Natural killer cell treated with Interleukin-12 subunit alpha and Interleukin-12 subunit beta and Interleukin-15 and Interleukin-18, amount 100 ng/mL, for 72 hours (primary cell): ENCODE data around the gene CHM. TPM values are rescaled to one million over a fixed set of nuclear protein-coding genes. Genes with fewer than 3 reads are reported as not detected.

ENCODE experiments used
- ATAC-seq, 2 donors: fragments of 150-1000 bp; cut with Tn5 transposase in 1 of 2; sonication (Bioruptor Pico), chemical (Tn5 transposase) in 1 of 2; 2 replicates each; pipeline ENCODE4 v1.10.0; 2021
- DNase-seq: peaks from one replicate; pipeline ENCODE4 v3.0.0; 2022; ENCODE audit warnings: low spot score
- H3K27ac Mint-ChIP-seq, 2 donors: 1 replicate in 1 of 2; 2 replicates in 1 of 2; pipeline ENCODE4 v1.8.0; 2022; ENCODE audit warnings: mixed read lengths in 2 of 2, mild to moderate bottlenecking in 1 of 2, moderate library complexity in 1 of 2
- H3K27me3 Mint-ChIP-seq, 2 donors: 1 replicate in 1 of 2; 2 replicates in 1 of 2; pipeline ENCODE4 v1.8.0; 2022; ENCODE audit warnings: mixed read lengths in 2 of 2
- H3K36me3 Mint-ChIP-seq: one replicate; pipeline ENCODE4 v1.8.0; 2022; ENCODE audit warnings: mixed read lengths
- H3K4me1 Mint-ChIP-seq, 2 donors: 1 replicate in 1 of 2; 2 replicates in 1 of 2; pipeline ENCODE4 v1.8.0; 2022; ENCODE audit warnings: low read depth in 2 of 2, mixed read lengths in 2 of 2, mild to moderate bottlenecking in 1 of 2
- H3K4me3 Mint-ChIP-seq: one replicate; pipeline ENCODE4 v1.8.0; 2022; ENCODE audit warnings: mixed read lengths
- H3K9me3 Mint-ChIP-seq: 2 replicates; pipeline ENCODE4 v1.8.0; 2022; ENCODE audit warnings: mixed read lengths
- total RNA-seq, 2 donors: library from RNA; stranded (reverse); gene quantifications; one replicate each; pipeline ENCODE4 v1.2.3, GENCODE V29; 2022

The CHM gene
- 10 to 100 TPM; 12.7 to 26.0 TPM for total RNA-seq

GRCh38 chrX:86047174-86047935, at the start of gene CHM:
TSS of gene CHM (minus strand) at chrX:86047558. CDS start at chrX:86047532, 26 bp downstream.
- Mint-ChIP-seq H3K27me3 (peaks cover 8 to 13% of the 10 kb centered on the region in 2 donors), H3K4me1 (peaks cover 11 to 15% of the 10 kb centered on the region in 2 donors), H3K36me3 (no peaks in the 10 kb centered on the region), H3K9me3 (no peaks in the 10 kb centered on the region), H3K4me3 (no peak within 1 kb of the TSS), H3K27ac (no peak within 1 kb of the TSS)
- DNase-seq (peak; percentile 67), ATAC-seq (peak; percentile 95 to 97)

- no peaks in the 10 kb centered on the region for H3K36me3 Mint-ChIP-seq
- H3K27me3 Mint-ChIP-seq, result peaks cover 5 to 10% of the 10 kb centered on the region in 2 donors
- no peak for ATAC-seq
- no peaks in the 10 kb centered on the region for H3K4me1 Mint-ChIP-seq
- no peak for DNase-seq
- no peak overlapping the region for H3K27ac Mint-ChIP-seq
- no peaks in the 10 kb centered on the region for H3K9me3 Mint-ChIP-seq
- H3K4me3 Mint-ChIP-seq, result no peak overlapping the region
These were observed 31.3 kb upstream of the CHM start for GRCh38 chrX:86078650-86079049.

GRCh38 chrX:86066998-86067397, 19.6 kb upstream of the CHM start:
- Mint-ChIP-seq H3K9me3 (no peaks in the 10 kb centered on the region), H3K27me3 (peaks cover 8 to 23% of the 10 kb centered on the region in 2 donors), H3K4me1 (no peaks in the 10 kb centered on the region), H3K27ac (no peak overlapping the region), H3K4me3 (no peak overlapping the region), H3K36me3 (no peaks in the 10 kb centered on the region)
- ATAC-seq, result no peak
- no peak for DNase-seq

GRCh38 chrX:86061407-86061806, 14.0 kb upstream of the CHM start:
- Mint-ChIP-seq H3K9me3 (no peaks in the 10 kb centered on the region), H3K4me3 (no peak overlapping the region), H3K36me3 (peaks cover 4% of the 10 kb centered on the region), H3K27ac (no peak overlapping the region), H3K27me3 (peaks cover 17 to 28% of the 10 kb centered on the region in 2 donors), H3K4me1 (no peaks in the 10 kb centered on the region)
- ATAC-seq (no peak), DNase-seq (no peak)

- ATAC-seq (no peak), DNase-seq (no peak)
- peaks cover 19 to 27% of the 10 kb centered on the region in 2 donors for H3K27me3 Mint-ChIP-seq
- no peaks in the 10 kb centered on the region for H3K36me3 Mint-ChIP-seq
- peaks cover 4 to 7% of the 10 kb centered on the region in 2 donors for H3K4me1 Mint-ChIP-seq
- no peaks in the 10 kb centered on the region for H3K9me3 Mint-ChIP-seq
- no peak overlapping the region for H3K27ac Mint-ChIP-seq
- no peak overlapping the region for H3K4me3 Mint-ChIP-seq
These were observed 4.4 kb upstream of the CHM start for GRCh38 chrX:86051741-86052140.

GRCh38 chrX:86047936-86048280, 550 bp upstream of the CHM start:
- Mint-ChIP-seq H3K4me1 (peaks cover 11 to 15% of the 10 kb centered on the region in 2 donors), H3K4me3 (no peak overlapping the region), H3K27ac (no peak overlapping the region), H3K27me3 (peaks cover 11 to 13% of the 10 kb centered on the region in 2 donors), H3K36me3 (no peaks in the 10 kb centered on the region), H3K9me3 (no peaks in the 10 kb centered on the region)
- ATAC-seq (no peak), DNase-seq (no peak)

- no peaks in the 10 kb centered on the region for H3K36me3 Mint-ChIP-seq
- no peak overlapping the region for H3K27ac Mint-ChIP-seq
- ATAC-seq, result no peak
- no peak for DNase-seq
- no peaks in the 10 kb centered on the region for H3K9me3 Mint-ChIP-seq
- peaks cover 15 to 17% of the 10 kb centered on the region in 2 donors for H3K4me1 Mint-ChIP-seq
- H3K27me3 Mint-ChIP-seq, result peaks cover 7% of the 10 kb centered on the region in 2 donors
- H3K4me3 Mint-ChIP-seq, result no peak overlapping the region
These were observed 3.1 kb downstream of the CHM start for GRCh38 chrX:86044216-86044615.

- Mint-ChIP-seq H3K27me3 (no peaks in the 10 kb centered on the region), H3K9me3 (no peaks in the 10 kb centered on the region), H3K36me3 (no peaks in the 10 kb centered on the region), H3K27ac (no peak overlapping the region), H3K4me3 (no peak overlapping the region), H3K4me1 (peaks cover 10 to 14% of the 10 kb centered on the region in 2 donors)
- ATAC-seq (no peak), DNase-seq (no peak)
These were observed 7.5 kb downstream of the CHM start for GRCh38 chrX:86039625-86040568.

GRCh38 chrX:86033385-86033784, 14.0 kb downstream of the CHM start:
- no peaks in the 10 kb centered on the region for H3K27me3 Mint-ChIP-seq

GRCh38 chrX:86028681-86029080, 18.7 kb downstream of the CHM start:
- DNase-seq (no peak), ATAC-seq (no peak)
- Mint-ChIP-seq H3K36me3 (no peaks in the 10 kb centered on the region), H3K9me3 (no peaks in the 10 kb centered on the region), H3K27me3 (no peaks in the 10 kb centered on the region), H3K4me1 (no peaks in the 10 kb centered on the region), H3K4me3 (no peak overlapping the region), H3K27ac (no peak overlapping the region)

More at GRCh38 chrX:86033385-86033784, 14.0 kb downstream of the CHM start:
- no peaks in the 10 kb centered on the region for H3K36me3 Mint-ChIP-seq
- ATAC-seq (no peak), DNase-seq (no peak)
- H3K4me1 Mint-ChIP-seq, result peaks cover 8 to 13% of the 10 kb centered on the region in 2 donors
- no peak overlapping the region for H3K27ac Mint-ChIP-seq
- no peaks in the 10 kb centered on the region for H3K9me3 Mint-ChIP-seq
- no peak overlapping the region for H3K4me3 Mint-ChIP-seq

- ATAC-seq, result no peak
- DNase-seq, result no peak
- H3K27me3 Mint-ChIP-seq, result no peaks in the 10 kb centered on the region
- H3K4me1 Mint-ChIP-seq, result peaks cover 0 to 7% of the 10 kb centered on the region in 2 donors
- no peak overlapping the region for H3K27ac Mint-ChIP-seq
- H3K4me3 Mint-ChIP-seq, result no peak overlapping the region
- H3K9me3 Mint-ChIP-seq, result no peaks in the 10 kb centered on the region
- no peaks in the 10 kb centered on the region for H3K36me3 Mint-ChIP-seq
These were observed 23.5 kb downstream of the CHM start for GRCh38 chrX:86023811-86024210.

GRCh38 chrX:86021652-86022289, 25.6 kb downstream of the CHM start:
- H3K4me3 Mint-ChIP-seq, result no peak overlapping the region
- ATAC-seq (no peak), DNase-seq (no peak)
- peaks cover 0 to 7% of the 10 kb centered on the region in 2 donors for H3K4me1 Mint-ChIP-seq
- no peaks in the 10 kb centered on the region for H3K36me3 Mint-ChIP-seq
- no peaks in the 10 kb centered on the region for H3K27me3 Mint-ChIP-seq
- H3K9me3 Mint-ChIP-seq, result no peaks in the 10 kb centered on the region
- H3K27ac Mint-ChIP-seq, result no peak overlapping the region

- no peak for DNase-seq
- no peak overlapping the region for H3K4me3 Mint-ChIP-seq
- no peak for ATAC-seq
- peaks cover 2% of the 10 kb centered on the region for H3K9me3 Mint-ChIP-seq
- no peaks in the 10 kb centered on the region for H3K27me3 Mint-ChIP-seq
- H3K27ac Mint-ChIP-seq, result no peak overlapping the region
- peaks cover 29 to 39% of the 10 kb centered on the region in 2 donors for H3K4me1 Mint-ChIP-seq
- H3K36me3 Mint-ChIP-seq, result peaks cover 17% of the 10 kb centered on the region
These were observed 31.2 kb downstream of the CHM start for GRCh38 chrX:86016139-86016538.
